22Rv1 (cell line): ENCODE measurements around the gene PLD1.

Experiments
- ZFX ChIP-seq: fragments of 450-650 bp; IDR thresholded peaks from 2 replicates; pipeline ENCODE4 v1.6.1; 2017; ENCODE audit warnings: antibody characterized with exemption, borderline replicate concordance
- TF ChIP-seq, protein P1 (sequence below): fragments of 450-650 bp; IDR thresholded peaks from 2 replicates; pipeline ENCODE4 v1.5.1; 2017; ENCODE audit warnings: mild to moderate bottlenecking

DNA sequence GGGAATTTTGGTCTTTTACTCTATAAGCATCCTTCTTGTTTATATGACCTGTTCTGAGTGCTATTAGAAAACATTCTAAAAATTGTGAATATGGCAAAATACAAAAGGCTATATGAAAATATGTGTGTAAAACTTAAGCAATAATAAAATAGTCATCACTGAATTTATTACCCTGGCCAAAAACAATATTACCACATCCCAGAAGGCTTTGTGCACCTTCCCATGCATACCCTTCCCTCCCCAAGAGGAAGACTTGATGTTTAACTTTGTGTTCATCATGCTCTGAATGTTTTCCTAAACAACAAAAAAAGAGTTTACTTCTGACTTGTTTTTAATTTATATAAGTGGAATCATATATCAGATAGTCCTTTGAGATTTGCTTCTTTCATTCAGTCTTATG, 195.0 kb downstream of the PLD1 start:
- TF ChIP-seq, protein P1, sequence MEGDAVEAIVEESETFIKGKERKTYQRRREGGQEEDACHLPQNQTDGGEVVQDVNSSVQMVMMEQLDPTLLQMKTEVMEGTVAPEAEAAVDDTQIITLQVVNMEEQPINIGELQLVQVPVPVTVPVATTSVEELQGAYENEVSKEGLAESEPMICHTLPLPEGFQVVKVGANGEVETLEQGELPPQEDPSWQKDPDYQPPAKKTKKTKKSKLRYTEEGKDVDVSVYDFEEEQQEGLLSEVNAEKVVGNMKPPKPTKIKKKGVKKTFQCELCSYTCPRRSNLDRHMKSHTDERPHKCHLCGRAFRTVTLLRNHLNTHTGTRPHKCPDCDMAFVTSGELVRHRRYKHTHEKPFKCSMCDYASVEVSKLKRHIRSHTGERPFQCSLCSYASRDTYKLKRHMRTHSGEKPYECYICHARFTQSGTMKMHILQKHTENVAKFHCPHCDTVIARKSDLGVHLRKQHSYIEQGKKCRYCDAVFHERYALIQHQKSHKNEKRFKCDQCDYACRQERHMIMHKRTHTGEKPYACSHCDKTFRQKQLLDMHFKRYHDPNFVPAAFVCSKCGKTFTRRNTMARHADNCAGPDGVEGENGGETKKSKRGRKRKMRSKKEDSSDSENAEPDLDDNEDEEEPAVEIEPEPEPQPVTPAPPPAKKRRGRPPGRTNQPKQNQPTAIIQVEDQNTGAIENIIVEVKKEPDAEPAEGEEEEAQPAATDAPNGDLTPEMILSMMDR: no peak
- no peak for TF ChIP-seq ZFX
